Inferior parietal cortex (tissue), 1 donor: Measurements from ENCODE around the gene AXIN2.
A peak's percentile ranks its signal among the peaks of the same experiment; 100 is the strongest.

Source experiments
- DNase-seq: peaks from one replicate; pipeline ENCODE4 v3.0.0-alpha.2; 2016; ENCODE audit errors: extremely low spot score

The AXIN2 gene

GRCh38 chr17:65561452-65562205, at the start of gene AXIN2:
Gene AXIN2, minus strand, starts transcription at chr17:65561648. Its CDS starts 3,028 bp downstream, at chr17:65558620.
- peak; percentile 78 for DNase-seq

GRCh38 chr17:65609749-65610148, 48.3 kb upstream of the AXIN2 start:
- DNase-seq, result no peak

GRCh38 chr17:65609286-65609685, 47.8 kb upstream of the AXIN2 start:
- DNase-seq, result no peak

- no peak for DNase-seq
Measured at GRCh38 chr17:65604070-65604469, 42.6 kb upstream of the AXIN2 start.

- no peak for DNase-seq
Measured at GRCh38 chr17:65601881-65602280, 40.4 kb upstream of the AXIN2 start.

- DNase-seq, result no peak
Measured at GRCh38 chr17:65601145-65601544, 39.7 kb upstream of the AXIN2 start.

- DNase-seq, result no peak
Measured at GRCh38 chr17:65600518-65600917, 39.1 kb upstream of the AXIN2 start.

- DNase-seq, result no peak
Measured at GRCh38 chr17:65599650-65600049, 38.2 kb upstream of the AXIN2 start.

- no peak for DNase-seq
Measured at GRCh38 chr17:65598746-65599145, 37.3 kb upstream of the AXIN2 start.

GRCh38 chr17:65595071-65595656, 33.7 kb upstream of the AXIN2 start:
- DNase-seq, result no peak

GRCh38 chr17:65593855-65594845, 32.7 kb upstream of the AXIN2 start:
- no peak for DNase-seq

- no peak for DNase-seq
Measured at GRCh38 chr17:65593092-65593854, 31.8 kb upstream of the AXIN2 start.

GRCh38 chr17:65592125-65592965, 30.9 kb upstream of the AXIN2 start:
- no peak for DNase-seq

- DNase-seq, result no peak
Measured at GRCh38 chr17:65589321-65589720, 27.9 kb upstream of the AXIN2 start.

- DNase-seq, result no peak
Measured at GRCh38 chr17:65588181-65588808, 26.8 kb upstream of the AXIN2 start.

GRCh38 chr17:65587534-65588180, 26.2 kb upstream of the AXIN2 start:
- no peak for DNase-seq

GRCh38 chr17:65586899-65587298, 25.5 kb upstream of the AXIN2 start:
- no peak for DNase-seq

GRCh38 chr17:65584604-65585521, 23.4 kb upstream of the AXIN2 start:
- DNase-seq, result no peak
